ENCODE data around the gene KDELR3.

KDELR3 gene

DNA sequence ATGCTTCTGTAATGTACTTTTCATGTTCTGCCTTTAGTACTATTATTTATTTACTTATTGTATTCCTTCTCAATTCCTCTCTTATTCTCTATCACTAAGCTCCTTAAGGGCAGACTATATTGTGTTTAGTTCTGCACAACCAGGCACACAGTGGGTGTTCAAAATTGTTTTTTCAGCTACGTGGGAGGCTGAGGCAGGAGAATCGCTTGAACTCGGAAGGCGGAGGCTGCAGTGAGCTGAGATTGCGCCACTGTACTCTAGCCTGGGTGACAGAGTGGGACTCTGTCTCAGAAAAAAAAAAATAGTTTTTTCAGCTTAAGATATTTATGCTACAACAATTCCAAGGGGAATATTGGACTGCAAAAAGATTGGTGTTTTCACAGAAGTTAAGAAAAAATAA is 55.6 kb downstream of the KDELR3 start:
- DNase-seq, result no peak

DNA sequence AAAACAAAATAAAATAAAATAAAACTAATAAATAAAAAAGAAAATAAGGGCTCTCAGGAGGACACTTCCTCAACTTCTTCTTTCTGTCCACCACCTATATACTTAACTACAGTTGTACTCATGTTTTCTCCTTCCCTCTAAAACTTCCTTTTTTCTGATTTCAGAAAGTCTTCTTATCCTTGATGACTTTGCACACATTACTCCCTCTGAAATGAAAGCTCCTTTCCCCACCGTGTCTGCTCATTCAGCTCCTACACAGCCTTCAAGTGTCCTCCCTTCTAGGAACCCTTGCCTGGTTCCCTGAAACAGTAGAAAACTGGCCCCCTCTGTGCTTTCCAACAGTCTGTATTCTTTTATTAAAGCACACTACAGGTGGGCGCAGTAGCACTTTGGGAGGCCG is 56.5 kb downstream of the KDELR3 start:
- no peak for DNase-seq

DNA sequence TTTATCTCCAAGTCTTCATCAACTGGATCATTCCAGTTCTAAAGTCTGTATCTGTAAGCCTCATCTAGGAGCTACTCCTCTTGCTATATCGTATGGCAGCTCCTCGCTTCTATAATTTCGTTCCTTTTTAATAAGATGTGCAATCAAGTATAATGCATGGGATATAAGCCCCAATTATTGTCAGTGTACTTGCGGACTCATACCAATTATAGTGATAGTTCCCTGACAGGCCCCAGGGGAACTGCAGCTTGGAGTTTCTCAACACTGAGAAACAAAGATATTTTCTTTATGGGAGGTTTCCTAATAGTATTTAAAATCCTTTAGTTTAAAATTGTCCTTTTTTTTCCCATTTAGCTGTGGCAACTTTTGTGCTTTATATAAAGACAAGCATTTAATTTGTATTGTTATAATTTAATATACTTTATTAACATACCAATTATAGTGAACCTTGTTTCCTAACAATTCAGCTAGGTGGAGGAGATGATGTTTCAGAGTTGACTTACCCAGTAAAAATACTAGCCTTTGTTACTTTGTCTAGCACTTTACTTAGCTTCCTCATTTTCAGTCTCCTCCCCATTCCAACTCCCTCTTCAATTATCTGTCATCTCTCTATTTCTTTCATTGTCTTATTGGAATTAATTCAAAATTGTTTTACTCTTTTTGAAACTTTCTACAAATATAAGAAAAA is 63.5 kb downstream of the KDELR3 start:
- DNase-seq, result no peak

All from NCI-H446 treated with DMSO at 0.1 percent for 48 hours (cell line).